ENCODE results near the gene GPC5.

The GPC5 gene

DNA sequence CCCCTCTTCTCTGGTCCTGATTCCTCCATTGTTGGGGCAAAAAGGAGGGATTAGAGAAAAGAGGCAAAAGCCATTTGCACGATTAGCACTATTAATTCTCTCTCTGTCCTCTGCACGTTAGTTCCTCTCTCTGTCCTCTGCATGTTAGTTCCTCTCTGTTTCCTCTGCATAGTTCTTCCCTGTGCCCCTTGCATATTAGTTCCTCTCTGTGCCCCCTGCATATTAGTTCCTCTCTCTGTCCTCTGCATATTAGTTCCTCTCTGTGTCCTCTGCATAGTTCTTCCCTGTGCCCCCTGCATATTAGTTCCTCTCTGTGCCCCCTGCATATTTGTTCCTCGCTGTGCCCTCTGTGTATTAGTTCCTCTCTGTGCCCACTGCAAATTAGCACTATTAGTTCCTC lies 981.0 kb downstream of the GPC5 start:
- Histone ChIP-seq H2BK12ac (ENCODE audit: low read length in 2 of 2) (no peak overlapping the region), H3K79me1 (replicated peaks; ENCODE audit: low read length, poor library complexity, severe bottlenecking) (no peaks in the 10 kb centered on the region), H3K4me3 (ENCODE audit: insufficient read depth in 1 of 2, low read depth in 1 of 2, low read length in 2 of 2) (no peak overlapping the region), H3K27ac (ENCODE audit: low read length, poor library complexity, severe bottlenecking) (no peak overlapping the region), H2BK15ac (ENCODE audit: low read depth, poor library complexity, severe bottlenecking) (no peak overlapping the region), H4K91ac (ENCODE audit: low read length) (no peak overlapping the region), H3K4me2 (ENCODE audit: low read length, poor library complexity, severe bottlenecking) (no peak overlapping the region), H3K4me1 (ENCODE audit: control insufficient read depth, insufficient read depth, low read depth, low read length) (no peaks in the 10 kb centered on the region), H2BK120ac (ENCODE audit: low read depth, low read length) (no peak overlapping the region), H2BK5ac (ENCODE audit: low read depth, low read length, poor library complexity, severe bottlenecking) (no peak overlapping the region), H3K36me3 (ENCODE audit: control insufficient read depth in 1 of 2, insufficient read depth in 2 of 2, low read depth in 1 of 2, low read length in 2 of 2) (no peaks in the 10 kb centered on the region), H3K23ac (ENCODE audit: low read length in 2 of 2) (no peak overlapping the region), H3K27me3 (ENCODE audit: control insufficient read depth in 1 of 2, insufficient read depth in 1 of 2, low read length in 2 of 2) (no peaks in the 10 kb centered on the region), H3K9ac (ENCODE audit: low read length) (no peak overlapping the region), H3K4ac (ENCODE audit: low read depth in 1 of 2, low read length in 2 of 2) (no peak overlapping the region), H4K8ac (ENCODE audit: low read length) (no peak overlapping the region), H3K14ac (ENCODE audit: low read length in 2 of 2) (no peak overlapping the region), H2AK5ac (ENCODE audit: low read length, severe bottlenecking) (no peak overlapping the region), H2AFZ (ENCODE audit: low read depth, low read length) (no peak overlapping the region), H3K18ac (ENCODE audit: low read depth in 1 of 2, low read length in 2 of 2) (no peak overlapping the region), H3K9me3 (ENCODE audit: control insufficient read depth, low read length) (no peaks in the 10 kb centered on the region)
- WGBS = 78% methylated on average over 3 of the region's 3 CpGs
- no peak for DNase-seq

DNA sequence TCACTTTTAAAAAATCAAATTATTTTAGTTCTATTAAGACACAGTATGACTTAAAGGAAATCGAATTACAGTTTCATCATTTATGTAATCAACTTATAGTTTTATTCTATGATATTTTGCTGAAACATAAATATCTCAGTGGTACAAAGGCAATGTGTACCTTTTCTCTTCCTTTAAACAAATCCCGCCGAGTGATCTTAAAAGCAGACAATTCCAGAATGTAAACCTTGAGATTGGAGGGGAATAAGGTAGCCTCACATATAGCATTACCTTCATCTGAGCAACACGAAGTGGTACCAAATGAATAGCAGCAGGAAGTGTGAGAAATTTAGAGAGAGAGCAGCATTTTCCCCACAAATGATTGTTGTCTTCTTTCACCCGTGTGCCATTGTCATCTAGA lies 986.0 kb downstream of the GPC5 start:
- H3K79me1 ChIP-seq (replicated peaks; ENCODE audit: low read length, poor library complexity, severe bottlenecking) = no peaks in the 10 kb centered on the region
- no peak overlapping the region for H3K4me2 ChIP-seq (ENCODE audit: low read length, poor library complexity, severe bottlenecking)
- WGBS = 78% methylated on average over 1 of the region's 5 CpGs
- H3K18ac ChIP-seq (ENCODE audit: low read depth in 1 of 2, low read length in 2 of 2) = no peak overlapping the region
- no peak overlapping the region for H3K27ac ChIP-seq (ENCODE audit: low read length, poor library complexity, severe bottlenecking)
- no peak overlapping the region for H3K9ac ChIP-seq (ENCODE audit: low read length)
- H3K4me1 ChIP-seq (ENCODE audit: control insufficient read depth, insufficient read depth, low read depth, low read length) = no peaks in the 10 kb centered on the region
- DNase-seq = no peak
- no peak overlapping the region for H3K23ac ChIP-seq (ENCODE audit: low read length in 2 of 2)
- no peaks in the 10 kb centered on the region for H3K36me3 ChIP-seq (ENCODE audit: control insufficient read depth in 1 of 2, insufficient read depth in 2 of 2, low read depth in 1 of 2, low read length in 2 of 2)
- no peak overlapping the region for H4K91ac ChIP-seq (ENCODE audit: low read length)
- H3K4ac ChIP-seq (ENCODE audit: low read depth in 1 of 2, low read length in 2 of 2) = no peak overlapping the region
- no peaks in the 10 kb centered on the region for H3K27me3 ChIP-seq (ENCODE audit: control insufficient read depth in 1 of 2, insufficient read depth in 1 of 2, low read length in 2 of 2)
- no peak overlapping the region for H2BK12ac ChIP-seq (ENCODE audit: low read length in 2 of 2)
- H2BK5ac ChIP-seq (ENCODE audit: low read depth, low read length, poor library complexity, severe bottlenecking) = no peak overlapping the region
- no peak overlapping the region for H3K4me3 ChIP-seq (ENCODE audit: insufficient read depth in 1 of 2, low read depth in 1 of 2, low read length in 2 of 2)
- H2BK15ac ChIP-seq (ENCODE audit: low read depth, poor library complexity, severe bottlenecking) = no peak overlapping the region
- H4K8ac ChIP-seq (ENCODE audit: low read length) = no peak overlapping the region
- no peaks in the 10 kb centered on the region for H3K9me3 ChIP-seq (ENCODE audit: control insufficient read depth, low read length)
- no peak overlapping the region for H2AK5ac ChIP-seq (ENCODE audit: low read length, severe bottlenecking)
- H2AFZ ChIP-seq (ENCODE audit: low read depth, low read length) = no peak overlapping the region
- no peak overlapping the region for H3K14ac ChIP-seq (ENCODE audit: low read length in 2 of 2)
- H2BK120ac ChIP-seq (ENCODE audit: low read depth, low read length) = no peak overlapping the region

DNA sequence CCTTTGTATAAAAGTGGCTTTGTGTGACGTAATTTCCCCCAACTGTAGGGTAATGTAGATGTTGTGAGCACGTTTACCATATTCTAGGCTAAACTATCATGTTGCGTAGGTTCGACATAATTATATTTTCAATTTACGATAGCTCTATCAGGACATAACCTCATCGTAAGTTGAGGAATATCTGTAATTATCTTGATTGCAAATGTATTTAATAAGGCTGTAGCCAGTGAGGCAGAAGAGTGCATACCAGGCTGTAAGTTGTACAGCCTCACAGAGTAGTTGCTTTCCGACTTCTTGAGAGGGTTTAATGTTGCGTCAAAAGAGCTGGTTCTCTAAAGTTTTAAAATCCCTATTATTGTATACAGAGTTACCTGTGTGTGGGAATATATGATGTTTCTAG lies 988.8 kb downstream of the GPC5 start:
- H3K9ac ChIP-seq (ENCODE audit: low read length) = no peak overlapping the region
- H3K18ac ChIP-seq (ENCODE audit: low read depth in 1 of 2, low read length in 2 of 2) = no peak overlapping the region
- H3K27me3 ChIP-seq (ENCODE audit: control insufficient read depth in 1 of 2, insufficient read depth in 1 of 2, low read length in 2 of 2) = no peaks in the 10 kb centered on the region
- no peaks in the 10 kb centered on the region for H3K9me3 ChIP-seq (ENCODE audit: control insufficient read depth, low read length)
- no peaks in the 10 kb centered on the region for H3K79me1 ChIP-seq (replicated peaks; ENCODE audit: low read length, poor library complexity, severe bottlenecking)
- no peak overlapping the region for H2AK5ac ChIP-seq (ENCODE audit: low read length, severe bottlenecking)
- H2AFZ ChIP-seq (ENCODE audit: low read depth, low read length) = no peak overlapping the region
- H3K14ac ChIP-seq (ENCODE audit: low read length in 2 of 2) = no peak overlapping the region
- no peak overlapping the region for H4K91ac ChIP-seq (ENCODE audit: low read length)
- no peak overlapping the region for H4K8ac ChIP-seq (ENCODE audit: low read length)
- no peaks in the 10 kb centered on the region for H3K36me3 ChIP-seq (ENCODE audit: control insufficient read depth in 1 of 2, insufficient read depth in 2 of 2, low read depth in 1 of 2, low read length in 2 of 2)
- no peak overlapping the region for H2BK15ac ChIP-seq (ENCODE audit: low read depth, poor library complexity, severe bottlenecking)
- H2BK12ac ChIP-seq (ENCODE audit: low read length in 2 of 2) = no peak overlapping the region
- no peak overlapping the region for H2BK5ac ChIP-seq (ENCODE audit: low read depth, low read length, poor library complexity, severe bottlenecking)
- no peak for DNase-seq
- H3K4me2 ChIP-seq (ENCODE audit: low read length, poor library complexity, severe bottlenecking) = no peak overlapping the region
- no peak overlapping the region for H3K4me3 ChIP-seq (ENCODE audit: insufficient read depth in 1 of 2, low read depth in 1 of 2, low read length in 2 of 2)
- no peak overlapping the region for H3K27ac ChIP-seq (ENCODE audit: low read length, poor library complexity, severe bottlenecking)
- no peak overlapping the region for H3K23ac ChIP-seq (ENCODE audit: low read length in 2 of 2)
- no peaks in the 10 kb centered on the region for H3K4me1 ChIP-seq (ENCODE audit: control insufficient read depth, insufficient read depth, low read depth, low read length)
- no peak overlapping the region for H2BK120ac ChIP-seq (ENCODE audit: low read depth, low read length)
- H3K4ac ChIP-seq (ENCODE audit: low read depth in 1 of 2, low read length in 2 of 2) = no peak overlapping the region
- WGBS = 86% methylated on average over 8 of the region's 8 CpGs

DNA sequence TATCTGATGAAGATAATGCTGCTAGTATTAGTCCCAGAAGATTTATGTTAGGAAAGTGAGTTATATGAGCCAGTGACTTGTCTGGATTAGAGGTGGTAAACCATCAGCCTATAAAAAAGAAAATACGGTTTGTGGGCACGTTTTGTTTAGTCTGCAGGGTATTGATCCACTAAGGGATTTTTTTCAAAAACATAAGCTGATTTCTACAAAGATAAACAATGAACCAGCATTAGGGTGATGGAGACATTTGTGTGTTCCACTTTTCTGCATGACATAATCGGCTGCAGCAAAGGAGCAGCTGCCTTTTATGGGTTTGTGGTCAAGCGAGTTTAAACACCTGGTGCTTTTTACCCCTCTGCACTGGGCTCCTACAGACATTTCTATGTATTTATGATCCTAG lies 991.8 kb downstream of the GPC5 start:
- Histone ChIP-seq H3K36me3 (ENCODE audit: control insufficient read depth in 1 of 2, insufficient read depth in 2 of 2, low read depth in 1 of 2, low read length in 2 of 2) (no peaks in the 10 kb centered on the region), H2BK5ac (ENCODE audit: low read depth, low read length, poor library complexity, severe bottlenecking) (no peak overlapping the region), H2BK120ac (ENCODE audit: low read depth, low read length) (no peak overlapping the region), H2BK12ac (ENCODE audit: low read length in 2 of 2) (no peak overlapping the region), H3K27ac (ENCODE audit: low read length, poor library complexity, severe bottlenecking) (no peak overlapping the region), H3K4me2 (ENCODE audit: low read length, poor library complexity, severe bottlenecking) (no peak overlapping the region), H3K18ac (ENCODE audit: low read depth in 1 of 2, low read length in 2 of 2) (no peak overlapping the region), H3K14ac (ENCODE audit: low read length in 2 of 2) (no peak overlapping the region), H3K23ac (ENCODE audit: low read length in 2 of 2) (no peak overlapping the region), H3K4ac (ENCODE audit: low read depth in 1 of 2, low read length in 2 of 2) (no peak overlapping the region), H3K4me1 (ENCODE audit: control insufficient read depth, insufficient read depth, low read depth, low read length) (no peaks in the 10 kb centered on the region), H2AK5ac (ENCODE audit: low read length, severe bottlenecking) (no peak overlapping the region), H2AFZ (ENCODE audit: low read depth, low read length) (no peak overlapping the region), H3K27me3 (ENCODE audit: control insufficient read depth in 1 of 2, insufficient read depth in 1 of 2, low read length in 2 of 2) (no peaks in the 10 kb centered on the region), H4K8ac (ENCODE audit: low read length) (no peak overlapping the region), H4K91ac (ENCODE audit: low read length) (no peak overlapping the region), H3K9ac (ENCODE audit: low read length) (no peak overlapping the region), H3K4me3 (ENCODE audit: insufficient read depth in 1 of 2, low read depth in 1 of 2, low read length in 2 of 2) (no peak overlapping the region), H3K9me3 (ENCODE audit: control insufficient read depth, low read length) (no peaks in the 10 kb centered on the region), H3K79me1 (replicated peaks; ENCODE audit: low read length, poor library complexity, severe bottlenecking) (no peaks in the 10 kb centered on the region), H2BK15ac (ENCODE audit: low read depth, poor library complexity, severe bottlenecking) (no peak overlapping the region)
- DNase-seq = peak; percentile 7
- WGBS = 37% methylated on average over 3 of the region's 4 CpGs
